Medulla oblongata (tissue), 1 donor: Measurements from ENCODE around the gene ECHDC1.
A peak's percentile ranks its signal among the peaks of the same experiment; 100 is the strongest.

Experiments used
- DNase-seq: peaks from one replicate; pipeline ENCODE4 v3.0.0-alpha.2; 2015; ENCODE audit errors: extremely low spot score

Gene ECHDC1

DNA sequence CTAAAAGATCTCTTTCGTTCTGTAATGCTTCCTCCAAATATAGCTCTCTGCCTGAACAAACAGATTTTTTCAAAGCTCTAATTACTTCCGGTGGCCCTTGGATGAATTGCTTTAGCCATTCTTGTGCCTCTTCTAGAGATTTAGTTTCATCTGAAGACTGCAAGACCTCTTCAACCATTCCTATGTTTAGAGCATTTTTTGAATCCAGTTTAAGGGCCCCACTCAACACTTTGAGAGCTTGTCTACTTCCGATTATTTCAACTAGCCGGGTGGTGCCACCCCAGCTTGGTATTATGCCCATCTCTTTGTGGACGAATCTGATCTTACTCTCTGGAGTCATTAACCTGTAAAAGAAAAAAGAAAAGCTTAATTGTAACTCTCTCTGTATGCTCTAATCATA, 53.5 kb downstream of the ECHDC1 start:
- no peak for DNase-seq

DNA sequence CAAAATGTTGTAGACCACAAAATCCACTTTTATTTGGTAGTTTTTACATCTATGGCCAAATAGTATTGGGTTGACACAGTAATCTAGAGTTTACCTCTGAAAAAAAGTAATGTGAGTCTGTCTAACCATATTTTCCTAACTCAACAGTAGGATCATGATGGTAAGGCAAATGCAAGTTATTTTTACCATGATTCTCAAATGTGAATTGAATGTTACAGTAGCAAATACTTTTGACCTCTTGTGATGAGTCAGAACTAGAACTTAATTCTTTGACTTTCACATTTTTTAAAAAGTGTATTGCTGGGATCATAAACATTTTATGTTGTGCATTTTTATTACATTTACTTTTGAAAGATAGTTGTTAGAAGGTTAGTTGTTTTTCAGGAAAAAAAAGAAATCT, 54.7 kb downstream of the ECHDC1 start:
- DNase-seq, result no peak

- DNase-seq, result no peak
These were observed 61.2 kb downstream of the ECHDC1 start for GRCh38 chr6:127282184-127282583.

- DNase-seq, result no peak
These were observed 63.6 kb downstream of the ECHDC1 start for GRCh38 chr6:127279815-127280214.

DNA sequence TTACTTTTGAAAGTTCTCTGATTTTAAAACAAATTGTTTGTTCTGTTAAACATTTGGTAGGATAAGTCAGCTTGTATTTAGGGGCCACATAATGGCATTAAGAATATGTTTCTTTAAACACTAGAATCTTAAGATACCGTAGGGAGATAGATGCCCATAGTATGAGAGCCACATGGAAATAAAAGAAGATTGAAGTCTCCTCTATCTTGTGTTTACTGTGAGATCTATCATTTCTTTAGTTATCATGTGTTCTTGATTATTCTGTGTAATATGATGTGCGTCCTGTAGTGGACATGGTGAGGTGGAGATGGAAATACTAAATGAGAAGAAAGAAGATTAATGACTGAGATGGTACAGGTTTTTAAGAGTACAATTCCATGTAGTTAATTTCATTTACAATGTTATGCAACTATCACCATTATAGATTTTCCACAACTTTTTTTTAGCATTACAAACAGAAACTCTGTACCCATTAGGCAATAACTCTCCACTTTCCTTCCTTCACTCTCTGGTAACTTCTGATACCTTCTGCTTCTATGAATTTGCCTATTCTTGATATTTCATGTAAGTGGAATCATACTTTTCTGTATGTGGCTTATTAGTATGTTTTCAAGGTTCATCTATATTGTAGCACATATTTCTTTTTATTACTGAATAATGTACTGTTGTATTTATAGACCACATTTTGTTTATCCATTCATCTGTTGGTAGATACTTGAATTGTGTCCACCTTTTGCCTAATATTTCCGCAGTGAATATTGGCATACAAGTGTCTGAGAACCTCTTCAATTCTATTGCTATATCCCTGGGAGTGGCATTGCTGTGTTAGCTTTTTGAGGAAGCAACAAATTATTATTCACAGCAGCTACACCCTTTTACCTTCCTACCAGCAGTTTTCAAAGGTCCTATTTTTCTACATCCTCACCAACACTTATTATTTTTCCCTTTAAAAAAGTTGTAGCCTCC, 65.2 kb downstream of the ECHDC1 start:
- no peak for DNase-seq

GRCh38 chr6:127276331-127276730, 67.1 kb downstream of the ECHDC1 start:
- no peak for DNase-seq

DNA sequence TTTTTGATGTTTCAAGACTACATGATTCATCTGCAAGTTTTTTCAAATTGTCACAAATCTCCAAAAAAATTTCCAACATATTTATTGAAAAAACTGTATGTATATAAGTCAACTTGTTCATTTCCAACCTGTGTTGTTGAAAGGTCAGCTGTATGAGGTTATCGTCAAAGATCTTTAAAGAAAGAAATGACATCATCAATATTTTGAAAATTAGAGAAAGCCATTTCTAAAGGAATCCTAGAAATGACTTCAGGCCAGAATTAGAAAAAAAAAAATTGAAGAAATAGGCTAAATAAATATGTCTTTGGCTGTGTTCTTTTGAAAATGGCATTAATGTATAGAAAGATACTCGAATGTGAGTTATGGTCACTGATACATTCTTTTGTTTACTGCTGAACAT, 69.9 kb downstream of the ECHDC1 start:
- DNase-seq, result no peak

GRCh38 chr6:127272576-127272975, 70.8 kb downstream of the ECHDC1 start:
- no peak for DNase-seq

- DNase-seq, result peak; percentile 58
These were observed 75.5 kb downstream of the ECHDC1 start for GRCh38 chr6:127267646-127268625.

- DNase-seq, result peak; percentile 62
These were observed 76.3 kb downstream of the ECHDC1 start for GRCh38 chr6:127266892-127267645.

GRCh38 chr6:127266178-127266891, 77.1 kb downstream of the ECHDC1 start, which contains the start of gene RNF146:
RNF146 (plus strand) TSS chr6:127266864; CDS start chr6:127280339, 13,475 bp downstream.
- DNase-seq, result peak; percentile 92

DNA sequence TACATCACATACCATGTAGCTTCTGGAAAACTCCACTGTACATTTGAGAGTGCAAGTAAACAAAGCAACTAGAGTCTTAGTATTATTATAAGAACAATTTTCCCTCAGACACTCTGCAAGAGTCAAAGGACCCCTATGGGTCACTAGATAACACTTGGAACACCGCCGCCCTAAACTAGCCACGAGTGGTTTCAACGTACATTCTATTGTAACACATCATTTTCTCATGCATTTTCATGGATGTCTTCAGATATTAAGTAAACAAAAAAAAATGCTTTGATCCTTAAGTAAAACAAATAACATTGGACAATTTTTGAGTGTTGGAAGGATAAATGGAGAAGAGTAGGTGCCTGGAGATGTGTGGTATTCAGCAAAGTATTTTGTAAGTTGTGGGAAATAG, 79.9 kb downstream of the ECHDC1 start:
- DNase-seq, result no peak

GRCh38 chr6:127262896-127263295, 80.5 kb downstream of the ECHDC1 start:
- DNase-seq, result no peak

GRCh38 chr6:127255286-127255685, 88.1 kb downstream of the ECHDC1 start:
- no peak for DNase-seq

- DNase-seq, result no peak
These were observed 93.8 kb downstream of the ECHDC1 start for GRCh38 chr6:127249621-127250020.

- DNase-seq, result no peak
These were observed 96.0 kb downstream of the ECHDC1 start for GRCh38 chr6:127247114-127248096.

- no peak for DNase-seq
These were observed 99.9 kb downstream of the ECHDC1 start for GRCh38 chr6:127243501-127243900.
